Measurements from ENCODE around the gene DMAC1.

GRCh38 chr9:7762600-7762999 is 37.0 kb downstream of the DMAC1 start:
- TF ChIP-seq CTCF (IDR thresholded peaks at IDR 0.05; ENCODE audit: low read depth, low read length) = no peak
- TF ChIP-seq MAX (IDR thresholded peaks at IDR 0.05; ENCODE audit: low read depth, low read length) = no peak
- TF ChIP-seq POLR2A (IDR thresholded peaks at IDR 0.05; ENCODE audit: extremely low read depth, insufficient read length) = no peak

Data from NB4 (cell line).